Smooth muscle cell (in vitro differentiated cells): ENCODE measurements around the gene CARNS1. TPM values are rescaled to one million over a fixed set of nuclear protein-coding genes. Genes with fewer than 3 reads are reported as not detected.

Source experiments
- DNase-seq: peaks from one replicate; lab custom pipeline; 2025; ENCODE audit not compliant: unreplicated experiment; lab: John Stamatoyannopoulos, UW
- H2AFZ ChIP-seq: fragments of 200-600 bp; sonication (generic); 2 replicates; pipeline ENCODE4 v1.6.0; 2016; ENCODE audit warnings: antibody characterized with exemption, low read depth, mild to moderate bottlenecking
- H3F3A ChIP-seq: fragments of 200-600 bp; sonication (generic); 2 replicates; pipeline ENCODE4 v1.6.0; 2017; ENCODE audit warnings: antibody characterized with exemption, low read depth
- H3K27ac ChIP-seq: fragments of 200-600 bp; sonication (generic); 2 replicates; pipeline ENCODE4 v1.5.1; 2016; ENCODE audit warnings: low read depth, mild to moderate bottlenecking
- H3K27me3 ChIP-seq: fragments of 200-600 bp; sonication (generic); 2 replicates; pipeline ENCODE4 v1.6.1; 2016; ENCODE audit warnings: low read depth, mild to moderate bottlenecking
- H3K36me3 ChIP-seq: fragments of 200-600 bp; sonication (generic); 2 replicates; pipeline ENCODE4 v1.5.1; 2016; ENCODE audit warnings: low read depth
- H3K4me1 ChIP-seq: fragments of 200-600 bp; sonication (generic); 2 replicates; pipeline ENCODE4 v1.5.1; 2016; ENCODE audit warnings: low read depth
- H3K4me2 ChIP-seq: fragments of 200-600 bp; sonication (generic); 2 replicates; pipeline ENCODE4 v1.6.0; 2016; ENCODE audit warnings: mild to moderate bottlenecking
- H3K4me3 ChIP-seq: fragments of 200-600 bp; sonication (generic); 2 replicates; pipeline ENCODE4 v1.5.1; 2016; ENCODE audit warnings: mild to moderate bottlenecking
- H3K79me2 ChIP-seq: fragments of 200-600 bp; sonication (generic); 2 replicates; pipeline ENCODE4 v1.6.0; 2016; ENCODE audit warnings: low read depth, mild to moderate bottlenecking
- H3K9ac ChIP-seq: fragments of 200-600 bp; sonication (generic); 2 replicates; pipeline ENCODE4 v1.6.0; 2016; ENCODE audit warnings: low read depth
- H3K9me3 ChIP-seq: fragments of 200-600 bp; sonication (generic); replicated peaks from 2 replicates; pipeline ENCODE4 v1.5.1; 2016; ENCODE audit warnings: low read depth
- H4K20me1 ChIP-seq: fragments of 200-600 bp; sonication (generic); 2 replicates; pipeline ENCODE4 v1.6.0; 2016; ENCODE audit warnings: low read depth
- WGBS: methylation state at CpG from one replicate; pipeline ENCODE4 v1.1.7; 2016; ENCODE audit warnings: low lambda C conversion rate; 5-methylcytosine and 5-hydroxymethylcytosine counted together
- polyA plus RNA-seq: library from polyadenylated mRNA; unstranded; fragments of >200 nt; fragmentation: Nextera tagmentation; extraction: Ambion mirVana; gene quantifications from 2 replicates; pipeline ENCODE4 v1.2.1, GENCODE V29; 2016
- total RNA-seq: library from RNA; depleted of rRNA; stranded (reverse); fragments of >200 nt; gene quantifications from 2 replicates; pipeline ENCODE4 v1.2.3, GENCODE V29; 2014
- TF ChIP-seq, protein P1 (sequence below): fragments of 200-600 bp; sonication (generic); IDR thresholded peaks from 2 replicates; pipeline ENCODE4 v1.5.1; 2017; ENCODE audit warnings: borderline replicate concordance, mild to moderate bottlenecking, antibody characterized with exemption; ENCODE audit not compliant: insufficient read depth, poor library complexity, severe bottlenecking

Gene CARNS1
- total and polyA plus RNA-seq, 2 experiments from 2014 or later: 0.36 to 1.7 TPM

DNA sequence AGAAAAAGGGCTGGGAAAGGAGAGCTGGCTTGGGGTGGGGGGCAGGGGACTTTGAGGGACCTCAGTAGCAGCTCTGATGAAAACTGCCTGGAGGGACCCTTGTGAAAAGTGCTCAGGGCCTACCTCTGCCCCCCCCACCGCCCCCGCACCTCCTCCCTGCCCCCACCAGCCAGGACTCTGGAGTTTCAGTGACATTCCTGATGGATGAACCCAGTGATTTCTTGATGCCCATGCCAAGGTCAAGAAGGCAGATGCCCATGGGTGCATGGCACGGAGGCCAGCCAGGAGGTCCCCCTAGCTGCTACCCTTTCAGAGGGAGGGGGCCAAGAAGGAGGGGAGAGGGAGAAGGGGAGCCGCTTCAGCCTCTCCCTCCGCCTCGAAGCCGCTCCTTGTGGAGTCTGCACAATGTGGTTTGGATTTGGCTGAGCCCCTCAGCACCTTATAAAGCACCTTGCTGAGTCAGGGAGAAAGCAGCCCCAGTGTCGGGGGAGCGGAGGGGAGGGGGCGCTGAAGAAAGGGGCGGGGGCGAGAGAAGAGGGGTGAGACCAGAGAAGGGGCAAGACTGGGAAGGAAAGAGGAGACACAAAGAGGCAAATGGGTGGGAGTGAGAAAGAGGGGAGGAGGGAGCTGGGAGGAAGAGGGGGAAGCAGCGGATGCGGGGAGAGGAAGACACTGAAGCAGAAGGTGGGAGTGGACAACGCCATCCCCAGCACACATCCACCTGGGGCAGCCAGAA, 40.0 kb upstream of the CARNS1 start:
- H3K27ac ChIP-seq: no peak overlapping the region
- H3K4me1 ChIP-seq: peaks cover 41% of the 10 kb centered on the region
- H3K4me2 ChIP-seq: peak overlapping the region; percentile 44
- no peak overlapping the region for H3K4me3 ChIP-seq
- H3K9me3 ChIP-seq: no peaks in the 10 kb centered on the region
- H3K79me2 ChIP-seq: peaks cover 3% of the 10 kb centered on the region
- no peaks in the 10 kb centered on the region for H3F3A ChIP-seq
- 20% methylated on average over 7 of the region's 15 CpGs for WGBS
- TF ChIP-seq, protein P1, sequence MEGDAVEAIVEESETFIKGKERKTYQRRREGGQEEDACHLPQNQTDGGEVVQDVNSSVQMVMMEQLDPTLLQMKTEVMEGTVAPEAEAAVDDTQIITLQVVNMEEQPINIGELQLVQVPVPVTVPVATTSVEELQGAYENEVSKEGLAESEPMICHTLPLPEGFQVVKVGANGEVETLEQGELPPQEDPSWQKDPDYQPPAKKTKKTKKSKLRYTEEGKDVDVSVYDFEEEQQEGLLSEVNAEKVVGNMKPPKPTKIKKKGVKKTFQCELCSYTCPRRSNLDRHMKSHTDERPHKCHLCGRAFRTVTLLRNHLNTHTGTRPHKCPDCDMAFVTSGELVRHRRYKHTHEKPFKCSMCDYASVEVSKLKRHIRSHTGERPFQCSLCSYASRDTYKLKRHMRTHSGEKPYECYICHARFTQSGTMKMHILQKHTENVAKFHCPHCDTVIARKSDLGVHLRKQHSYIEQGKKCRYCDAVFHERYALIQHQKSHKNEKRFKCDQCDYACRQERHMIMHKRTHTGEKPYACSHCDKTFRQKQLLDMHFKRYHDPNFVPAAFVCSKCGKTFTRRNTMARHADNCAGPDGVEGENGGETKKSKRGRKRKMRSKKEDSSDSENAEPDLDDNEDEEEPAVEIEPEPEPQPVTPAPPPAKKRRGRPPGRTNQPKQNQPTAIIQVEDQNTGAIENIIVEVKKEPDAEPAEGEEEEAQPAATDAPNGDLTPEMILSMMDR: no peak
- DNase-seq: no peak
- peaks cover 18% of the 10 kb centered on the region for H4K20me1 ChIP-seq
- H3K27me3 ChIP-seq: no peaks in the 10 kb centered on the region
- H3K36me3 ChIP-seq: no peaks in the 10 kb centered on the region
- H2AFZ ChIP-seq: no peak overlapping the region
- no peak overlapping the region for H3K9ac ChIP-seq

DNA sequence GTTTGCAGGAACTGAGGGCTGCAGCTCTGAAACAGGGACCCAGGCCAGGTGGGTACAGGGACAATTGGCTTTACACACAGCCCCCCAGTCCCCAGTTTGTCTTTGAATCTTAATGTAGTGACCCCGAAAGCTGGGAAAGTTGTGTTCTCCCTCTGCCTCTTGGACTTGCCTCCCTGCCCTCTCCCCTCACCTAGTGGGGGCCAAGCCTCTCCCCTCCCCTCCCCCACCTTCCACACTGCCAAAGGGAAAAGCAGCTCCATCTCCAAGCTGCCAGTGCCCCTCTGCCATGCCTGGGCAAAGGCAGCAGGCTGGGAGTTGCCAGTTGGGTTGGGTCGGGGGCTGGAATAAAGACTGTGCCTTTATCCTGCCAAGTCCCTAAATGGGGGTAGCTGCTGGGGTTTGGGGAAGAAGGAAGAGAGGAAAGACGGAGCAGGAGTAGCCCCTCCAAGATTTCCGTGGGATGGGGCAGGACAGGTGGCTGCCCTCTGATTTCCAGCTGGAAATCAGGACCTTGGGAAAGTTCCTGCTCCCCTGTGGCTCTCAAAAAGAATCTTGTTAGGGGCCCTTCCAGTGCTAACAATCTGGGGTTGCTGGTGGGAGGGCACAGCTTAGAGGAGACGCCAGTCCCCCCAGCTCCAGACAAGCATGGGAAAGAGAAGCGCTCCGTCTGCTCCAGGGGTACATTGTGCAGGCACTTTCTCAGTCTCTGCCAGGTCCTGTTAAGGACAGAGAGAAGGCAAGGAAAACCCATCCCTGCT, 39.2 kb upstream of the CARNS1 start:
- no peak overlapping the region for H3K27ac ChIP-seq
- H3K4me2 ChIP-seq: no peak overlapping the region
- H2AFZ ChIP-seq: no peak overlapping the region
- no peak overlapping the region for H3K9ac ChIP-seq
- no peaks in the 10 kb centered on the region for H3F3A ChIP-seq
- DNase-seq: no peak
- H3K4me3 ChIP-seq: no peak overlapping the region
- H3K4me1 ChIP-seq: peaks cover 33% of the 10 kb centered on the region
- WGBS: 60% methylated on average over 7 of the region's 7 CpGs
- TF ChIP-seq, protein P1: no peak
- no peaks in the 10 kb centered on the region for H3K27me3 ChIP-seq
- peaks cover 3% of the 10 kb centered on the region for H3K79me2 ChIP-seq
- no peaks in the 10 kb centered on the region for H3K36me3 ChIP-seq
- H3K9me3 ChIP-seq: no peaks in the 10 kb centered on the region
- H4K20me1 ChIP-seq: peaks cover 10% of the 10 kb centered on the region

DNA sequence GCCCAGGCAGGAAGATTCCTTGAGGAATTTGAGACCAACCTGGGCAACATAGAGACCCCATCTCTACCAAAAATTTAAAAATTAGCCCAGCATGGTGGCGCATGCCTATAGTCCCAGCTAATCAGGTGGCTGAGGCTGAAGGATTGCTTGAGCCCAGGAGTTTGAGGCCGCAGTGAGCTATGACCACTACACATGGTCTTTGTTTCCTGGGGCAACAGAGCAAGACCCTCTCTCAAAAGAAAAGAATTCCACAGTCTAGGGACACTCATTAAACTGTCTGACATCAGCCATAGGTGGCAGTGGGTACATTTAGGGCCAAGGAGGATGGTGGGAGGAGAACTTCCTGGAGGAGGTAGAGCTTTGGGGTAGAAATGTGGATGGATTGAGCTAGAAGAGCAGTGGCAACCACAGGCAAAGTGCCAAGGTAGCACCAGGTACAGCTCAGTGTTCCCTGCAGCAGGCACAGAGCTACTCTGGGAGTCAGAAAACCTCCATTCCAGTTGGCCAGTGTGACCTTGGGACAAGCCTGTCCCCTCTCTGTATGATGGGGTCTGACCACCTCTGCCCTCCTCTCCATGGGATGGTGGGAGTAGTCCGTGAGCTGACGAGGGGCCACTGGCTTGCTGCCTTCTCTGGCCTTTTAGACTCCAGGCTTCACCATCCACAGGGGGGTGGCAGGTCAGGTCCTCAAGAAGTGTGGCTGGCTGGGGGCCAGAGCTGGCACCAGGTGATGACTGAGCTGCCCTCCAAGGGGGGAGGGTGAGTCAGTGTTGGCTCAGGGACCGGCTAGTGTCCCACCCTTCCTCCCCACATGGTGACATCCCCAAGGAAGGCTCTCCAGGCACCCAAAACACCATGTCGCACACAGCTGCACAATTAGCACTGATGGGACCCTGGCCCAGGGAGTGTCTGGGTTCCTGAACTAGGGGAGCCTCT, 38.3 kb upstream of the CARNS1 start:
- H3F3A ChIP-seq: no peaks in the 10 kb centered on the region
- 97% methylated on average over 6 of the region's 6 CpGs for WGBS
- TF ChIP-seq, protein P1: no peak
- no peak overlapping the region for H3K4me3 ChIP-seq
- H3K36me3 ChIP-seq: no peaks in the 10 kb centered on the region
- no peak overlapping the region for H3K27ac ChIP-seq
- H3K4me1 ChIP-seq: peaks cover 24% of the 10 kb centered on the region
- no peak overlapping the region for H2AFZ ChIP-seq
- no peak overlapping the region for H3K9ac ChIP-seq
- H3K4me2 ChIP-seq: no peak overlapping the region
- H3K79me2 ChIP-seq: peaks cover 3% of the 10 kb centered on the region
- no peaks in the 10 kb centered on the region for H3K9me3 ChIP-seq
- no peaks in the 10 kb centered on the region for H3K27me3 ChIP-seq
- no peak for DNase-seq
- H4K20me1 ChIP-seq: peaks cover 1% of the 10 kb centered on the region
